Uterus (tissue), 4 donors: ENCODE data around the gene PLEKHA7. TPM values are rescaled to one million over a fixed set of nuclear protein-coding genes. Genes with fewer than 3 reads are reported as not detected.

ENCODE experiments used
- DNase-seq, 2 donors: peaks; one replicate each; pipeline ENCODE4 v3.0.0-alpha.2; 2019 to 2020
- H3K27ac ChIP-seq, 2 donors: fragments of 200-600 bp; sonication (generic); 1 replicate in 1 of 2; 2 replicates in 1 of 2; pipeline ENCODE4 v1.5.1; 2016 to 2018
- H3K27me3 ChIP-seq, 2 donors: fragments of 200-600 bp; sonication (generic); one replicate each; pipeline ENCODE4 v1.5.1; 2018 to 2019; ENCODE audit warnings: control low read depth in 1 of 2
- H3K36me3 ChIP-seq, 2 donors: fragments of 200-600 bp; sonication (generic); one replicate each; pipeline ENCODE4 v1.5.1; 2019; ENCODE audit warnings: control low read depth in 1 of 2
- H3K4me1 ChIP-seq, 2 donors: fragments of 200-600 bp; sonication (generic); one replicate each; pipeline ENCODE4 v1.5.1; 2018 to 2019; ENCODE audit warnings: control low read depth in 1 of 2
- H3K4me3 ChIP-seq, 2 donors: fragments of 200-600 bp; sonication (generic); 1 replicate in 1 of 2; 2 replicates in 1 of 2; pipeline ENCODE4 v1.5.1; 2018 to 2019; ENCODE audit warnings: mild to moderate bottlenecking in 1 of 2
- H3K9me3 ChIP-seq, 2 donors: fragments of 200-600 bp; sonication (generic); one replicate each; pipeline ENCODE4 v1.5.1; 2019; ENCODE audit warnings: control low read depth in 1 of 2
- CTCF ChIP-seq, 4 experiments: fragments of 200-600 bp in 2 of 4; fragments of 450-650 bp in 2 of 4; sonication (generic) in 2 of 4; IDR thresholded peaks; one replicate each; pipeline ENCODE4 v1.5.1; 2016 to 2019; ENCODE audit warnings: antibody characterized with exemption in 4 of 4, mild to moderate bottlenecking in 2 of 4, moderate library complexity in 1 of 4
- POLR2A ChIP-seq, 2 donors: fragments of 450-650 bp; IDR thresholded peaks; one replicate each; pipeline ENCODE4 v1.6.1; 2016; ENCODE audit warnings: antibody characterized with exemption in 2 of 2, mild to moderate bottlenecking in 1 of 2, moderate library complexity in 1 of 2
- intact Hi-C: fragments of 100-400 bp; cut with DNase I; formaldehyde crosslinking; loops from one replicate; pipeline ENCODE4 v1.15.1; 2023; ENCODE audit warnings: low total_unique reads
- total RNA-seq, 4 donors: library from RNA; depleted of rRNA in 3 of 4; stranded (reverse); fragments of >200 nt in 3 of 4; gene quantifications; one replicate each; pipeline versions ENCODE4 v1.1.0 to v1.2.4, GENCODE V29; 2014 to 2023
- donor health status: DM: yes; HTN: yes; CAD: no.

The PLEKHA7 gene
- total RNA-seq, 4 donors from 2014 or later: 13.3 to 38.2 (median 26.7) TPM

GRCh38 chr11:16938061-16938460 lies 76.2 kb downstream of the PLEKHA7 start:
- intact Hi-C loops: no loop called here
- H3K27me3 ChIP-seq: no peaks in the 10 kb centered on the region
- no peaks in the 10 kb centered on the region for H3K36me3 ChIP-seq
- H3K4me1 ChIP-seq: no peaks in the 10 kb centered on the region
- no peak overlapping the region for H3K27ac ChIP-seq
- H3K4me3 ChIP-seq: no peak overlapping the region
- no peak for DNase-seq
- TF ChIP-seq CTCF (IDR thresholded peaks at IDR 0.05) (no peak), POLR2A (IDR thresholded peaks at IDR 0.05) (no peak)
- no peaks in the 10 kb centered on the region for H3K9me3 ChIP-seq

GRCh38 chr11:16936643-16937042 lies 77.6 kb downstream of the PLEKHA7 start:
- no peaks in the 10 kb centered on the region for H3K4me1 ChIP-seq
- no peak overlapping the region for H3K4me3 ChIP-seq
- DNase-seq: no peak
- H3K27ac ChIP-seq: no peak overlapping the region
- no peaks in the 10 kb centered on the region for H3K36me3 ChIP-seq
- intact Hi-C loops: no loop called here
- H3K9me3 ChIP-seq: no peaks in the 10 kb centered on the region
- no peak for TF ChIP-seq CTCF (IDR thresholded peaks at IDR 0.05)
- TF ChIP-seq POLR2A (IDR thresholded peaks at IDR 0.05): no peak
- no peaks in the 10 kb centered on the region for H3K27me3 ChIP-seq

GRCh38 chr11:16935518-16936302 lies 78.5 kb downstream of the PLEKHA7 start:
- Histone ChIP-seq H3K27ac (no peak overlapping the region), H3K9me3 (no peaks in the 10 kb centered on the region), H3K27me3 (no peaks in the 10 kb centered on the region), H3K4me3 (no peak overlapping the region), H3K4me1 (no peaks in the 10 kb centered on the region), H3K36me3 (no peaks in the 10 kb centered on the region)
- TF ChIP-seq POLR2A (IDR thresholded peaks at IDR 0.05): no peak
- peak in 3 of 4 experiments; percentile 31 to 47 (median 41) for TF ChIP-seq CTCF (IDR thresholded peaks at IDR 0.05)
- no peak for DNase-seq
- intact Hi-C loops: no loop called here

- no peak overlapping the region for H3K27ac ChIP-seq
- H3K27me3 ChIP-seq: no peaks in the 10 kb centered on the region
- no peaks in the 10 kb centered on the region for H3K4me1 ChIP-seq
- no peaks in the 10 kb centered on the region for H3K36me3 ChIP-seq
- H3K9me3 ChIP-seq: no peaks in the 10 kb centered on the region
- DNase-seq: no peak
- no peak for TF ChIP-seq POLR2A (IDR thresholded peaks at IDR 0.05)
- TF ChIP-seq CTCF (IDR thresholded peaks at IDR 0.05): no peak
- intact Hi-C loops: no loop called here
- H3K4me3 ChIP-seq: no peak overlapping the region
Observed at GRCh38 chr11:16933756-16934603, 80.2 kb downstream of the PLEKHA7 start.

DNA sequence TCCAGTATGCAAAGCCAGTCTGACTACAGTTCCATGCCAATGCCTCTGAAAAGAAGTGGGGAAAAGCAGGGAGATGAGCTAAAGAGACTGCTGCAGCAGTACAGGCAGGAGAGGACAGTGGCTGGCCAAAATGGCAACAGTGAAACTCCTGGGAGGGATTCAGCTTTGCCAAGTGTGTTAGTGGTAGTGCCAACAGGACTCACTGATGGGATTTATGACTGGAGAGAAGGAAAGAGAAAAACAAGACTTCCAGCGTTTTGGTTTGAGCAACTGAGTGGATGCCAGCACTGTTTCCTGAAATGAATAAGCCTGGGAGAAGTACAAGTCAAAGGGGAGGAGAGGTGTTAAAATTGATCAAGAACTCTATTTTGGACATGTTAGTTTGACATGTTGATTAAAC lies 80.9 kb downstream of the PLEKHA7 start:
- H3K9me3 ChIP-seq: no peaks in the 10 kb centered on the region
- H3K36me3 ChIP-seq: no peaks in the 10 kb centered on the region
- TF ChIP-seq CTCF (IDR thresholded peaks at IDR 0.05) (no peak), POLR2A (IDR thresholded peaks at IDR 0.05) (no peak)
- DNase-seq: no peak
- H3K4me3 ChIP-seq: no peak overlapping the region
- H3K27me3 ChIP-seq: no peaks in the 10 kb centered on the region
- H3K4me1 ChIP-seq: no peaks in the 10 kb centered on the region
- intact Hi-C loops: no loop called here
- no peak overlapping the region for H3K27ac ChIP-seq
